Activated CD8-positive, alpha-beta T cell treated with anti-CD3 and anti-CD28 coated beads for 36 hours (primary cell): ENCODE measurements around the gene ATP2A3. TPM values are rescaled to one million over a fixed set of nuclear protein-coding genes. Genes with fewer than 3 reads are reported as not detected.

Experiments
- ATAC-seq: fragments of 200-7000 bp; cut with Tn5 transposase; one replicate; pipeline ENCODE4 v1.10.0; 2021; ENCODE audit warnings: mild to moderate bottlenecking, moderate library complexity
- CTCF ChIA-PET: fragments of 350-600 bp; sonication (Branson Sonifier 250); formaldehyde crosslinking; loops from one replicate; lab custom pipeline; 2021; ENCODE audit warnings: antibody characterized with exemption; lab: Charles Lee
- POLR2A ChIA-PET: fragments of 350-600 bp; sonication (Branson Sonifier 250); formaldehyde crosslinking; loops from one replicate; lab custom pipeline; 2021; ENCODE audit warnings: antibody characterized with exemption; lab: Charles Lee
- DNase-seq: peaks from one replicate; pipeline ENCODE4 v3.0.0-alpha.2; 2020
- H3K27ac Mint-ChIP-seq: one replicate; pipeline ENCODE4 v1.8.0; 2021; ENCODE audit warnings: mild to moderate bottlenecking, mixed read lengths
- H3K27me3 Mint-ChIP-seq: one replicate; pipeline ENCODE4 v1.8.0; 2021; ENCODE audit warnings: mixed read lengths
- H3K36me3 Mint-ChIP-seq: one replicate; pipeline ENCODE4 v1.8.0; 2021; ENCODE audit warnings: low read depth, mixed read lengths
- H3K4me1 Mint-ChIP-seq: one replicate; pipeline ENCODE4 v1.8.0; 2021; ENCODE audit warnings: low read depth, mixed read lengths
- H3K4me3 Mint-ChIP-seq: one replicate; pipeline ENCODE4 v1.8.0; 2021; ENCODE audit warnings: mild to moderate bottlenecking, moderate library complexity, mixed read lengths
- H3K9me3 Mint-ChIP-seq: one replicate; pipeline ENCODE4 v1.8.0; 2021; ENCODE audit warnings: mixed read lengths
- CTCF ChIP-seq: fragments of 200-600 bp; IDR thresholded peaks from one replicate; pipeline ENCODE4 v1.8.0; 2022; ENCODE audit warnings: antibody characterized with exemption, mild to moderate bottlenecking
- intact Hi-C: fragments of 100-400 bp; cut with micrococcal nuclease; formaldehyde crosslinking; loops from one replicate; pipeline ENCODE4 v1.10.0; 2022
- total RNA-seq, 2 experiments: library from RNA; stranded (reverse); gene quantifications; one replicate each; pipeline ENCODE4 v1.2.3, GENCODE V29; 2021

ATP2A3 gene
- total RNA-seq, 2 experiments from 2014 or later: 113 to 117 TPM

GRCh38 chr17:3985846-3986245, 21.6 kb upstream of the ATP2A3 start:
- Mint-ChIP-seq H3K4me3 (no peak overlapping the region), H3K36me3 (no peaks in the 10 kb centered on the region), H3K4me1 (peaks cover 6% of the 10 kb centered on the region), H3K27me3 (peaks cover 2% of the 10 kb centered on the region), H3K27ac (no peak overlapping the region), H3K9me3 (no peaks in the 10 kb centered on the region)
- DNase-seq (no peak), ATAC-seq (no peak)
- ChIA-PET POLR2A (interaction anchor here (1.6 kb wide), 1 partner anchor 92 kb away, joined by 3 read pairs; the partner anchor contains the start of gene CAMKK1), CTCF (interaction anchor here (1.3 kb wide), 1 partner anchor 72 kb away, joined by 3 read pairs; no protein-coding TSS in a partner anchor)
- no peak for TF ChIP-seq CTCF
- intact Hi-C loops: no loop called here

GRCh38 chr17:3983606-3984484, 19.6 kb upstream of the ATP2A3 start:
- ChIA-PET CTCF (no interaction called here), POLR2A (no interaction called here)
- Mint-ChIP-seq H3K4me1 (peaks cover 10% of the 10 kb centered on the region), H3K27me3 (peaks cover 2% of the 10 kb centered on the region), H3K36me3 (no peaks in the 10 kb centered on the region), H3K9me3 (no peaks in the 10 kb centered on the region), H3K4me3 (no peak overlapping the region), H3K27ac (no peak overlapping the region)
- no peak for TF ChIP-seq CTCF
- ATAC-seq (no peak), DNase-seq (no peak)
- intact Hi-C loops: no loop called here

- peaks cover 10% of the 10 kb centered on the region for H3K4me1 Mint-ChIP-seq
- no peaks in the 10 kb centered on the region for H3K36me3 Mint-ChIP-seq
- H3K27ac Mint-ChIP-seq: no peak overlapping the region
- intact Hi-C loops: no loop called here
- ATAC-seq: no peak
- no peaks in the 10 kb centered on the region for H3K9me3 Mint-ChIP-seq
- no peak for DNase-seq
- H3K4me3 Mint-ChIP-seq: no peak overlapping the region
- H3K27me3 Mint-ChIP-seq: peaks cover 2% of the 10 kb centered on the region
- ChIA-PET POLR2A (no interaction called here), CTCF (no interaction called here)
- TF ChIP-seq CTCF: no peak
Measured at GRCh38 chr17:3982541-3983017, 18.3 kb upstream of the ATP2A3 start.

GRCh38 chr17:3982113-3982512, 17.9 kb upstream of the ATP2A3 start:
- ATAC-seq: no peak
- CTCF ChIA-PET: no interaction called here
- TF ChIP-seq CTCF: no peak

GRCh38 chr17:3981455-3981854, 17.2 kb upstream of the ATP2A3 start:
- TF ChIP-seq CTCF: no peak
- H3K4me1 Mint-ChIP-seq: peaks cover 10% of the 10 kb centered on the region
- intact Hi-C loops: no loop called here
- H3K27me3 Mint-ChIP-seq: peaks cover 2% of the 10 kb centered on the region
- ChIA-PET CTCF (no interaction called here), POLR2A (no interaction called here)
- H3K27ac Mint-ChIP-seq: no peak overlapping the region
- ATAC-seq (no peak), DNase-seq (no peak)
- H3K36me3 Mint-ChIP-seq: no peaks in the 10 kb centered on the region
- no peak overlapping the region for H3K4me3 Mint-ChIP-seq
- no peaks in the 10 kb centered on the region for H3K9me3 Mint-ChIP-seq

More at GRCh38 chr17:3982113-3982512, 17.9 kb upstream of the ATP2A3 start:
- POLR2A ChIA-PET: no interaction called here
- Mint-ChIP-seq H3K27ac (no peak overlapping the region), H3K9me3 (no peaks in the 10 kb centered on the region), H3K36me3 (no peaks in the 10 kb centered on the region), H3K4me1 (peaks cover 10% of the 10 kb centered on the region), H3K27me3 (peaks cover 2% of the 10 kb centered on the region), H3K4me3 (no peak overlapping the region)
- intact Hi-C loops: no loop called here
- DNase-seq: no peak
